Liver (tissue), 9 donors: ENCODE results near the gene ZSCAN12. TPM values are rescaled to one million over a fixed set of nuclear protein-coding genes. Genes with fewer than 3 reads are reported as not detected.
A peak's percentile ranks its signal among the peaks of the same experiment; 100 is the strongest.

Source experiments
- DNase-seq: peaks from one replicate; pipeline ENCODE4 v3.0.0-alpha.2; 2017; ENCODE audit warnings: low spot score
- H3K27ac ChIP-seq, 2 donors: one replicate each; pipeline ENCODE4 v1.7.0; 2013; ENCODE audit warnings: inconsistent platforms in 2 of 2, low read length in 2 of 2, control low read depth in 1 of 2, low read depth in 1 of 2, mild to moderate bottlenecking in 1 of 2
- H3K27me3 ChIP-seq, 4 donors: one replicate each; pipeline versions ENCODE4 v1.6.1 to v1.7.0; 2013; ENCODE audit warnings: low read length in 3 of 4, inconsistent platforms in 1 of 4, mild to moderate bottlenecking in 1 of 4, moderate library complexity in 1 of 4; ENCODE audit not compliant: control insufficient read depth in 4 of 4, insufficient read depth in 4 of 4
- H3K36me3 ChIP-seq, 4 donors: one replicate each; pipeline versions ENCODE4 v1.6.1 to v1.7.0; 2013; ENCODE audit warnings: low read length in 3 of 4, mild to moderate bottlenecking in 3 of 4, low read depth in 1 of 4, moderate library complexity in 1 of 4; ENCODE audit not compliant: control insufficient read depth in 4 of 4, insufficient read depth in 3 of 4
- H3K4me1 ChIP-seq, 4 donors: one replicate each; pipeline versions ENCODE4 v1.6.1 to v1.7.0; 2013; ENCODE audit warnings: low read length in 3 of 4, mild to moderate bottlenecking in 3 of 4, moderate library complexity in 1 of 4; ENCODE audit not compliant: control insufficient read depth in 4 of 4, insufficient read depth in 4 of 4
- H3K4me3 ChIP-seq, 3 donors: one replicate each; pipeline versions ENCODE4 v1.6.1 to v1.7.0; 2013; ENCODE audit warnings: low read length in 3 of 3, control low read depth in 1 of 3, low read depth in 1 of 3, mild to moderate bottlenecking in 1 of 3
- H3K9ac ChIP-seq, 2 donors: one replicate each; pipeline ENCODE4 v1.7.0; 2013; ENCODE audit warnings: low read length in 2 of 2, mild to moderate bottlenecking in 2 of 2, moderate library complexity in 2 of 2, control low read depth in 1 of 2, low read depth in 1 of 2
- H3K9me3 ChIP-seq, 4 donors: one replicate each; pipeline versions ENCODE4 v1.6.1 to v1.7.0; 2013; ENCODE audit warnings: low read length in 3 of 4; ENCODE audit not compliant: control insufficient read depth in 4 of 4
- EGR1 ChIP-seq, 2 donors: IDR thresholded peaks; 2 replicates each; pipeline ENCODE4 v1.6.1; 2016 to 2018; ENCODE audit warnings: antibody characterized with exemption in 2 of 2, low read depth in 2 of 2
- FOXA1 ChIP-seq: IDR thresholded peaks from 2 replicates; pipeline ENCODE4 v1.6.1; 2016; ENCODE audit warnings: antibody characterized with exemption
- FOXA2 ChIP-seq: IDR thresholded peaks from 2 replicates; pipeline ENCODE4 v1.6.1; 2016; ENCODE audit warnings: antibody characterized with exemption
- GABPA ChIP-seq, 2 donors: IDR thresholded peaks in 1 of 2; conservative IDR thresholded peaks in 1 of 2; 2 replicates each; pipeline ENCODE4 v1.6.1; 2016; ENCODE audit warnings: antibody characterized with exemption in 2 of 2, mild to moderate bottlenecking in 1 of 2, moderate library complexity in 1 of 2
- HNF4A ChIP-seq, 2 donors: conservative IDR thresholded peaks; 2 replicates each; pipeline ENCODE4 v1.6.1; 2016; ENCODE audit warnings: antibody characterized with exemption in 2 of 2, mild to moderate bottlenecking in 2 of 2
- HNF4G ChIP-seq: IDR thresholded peaks from 2 replicates; pipeline ENCODE4 v1.6.1; 2016; ENCODE audit warnings: antibody characterized with exemption
- JUND ChIP-seq, 2 donors: IDR thresholded peaks; 2 replicates each; pipeline ENCODE4 v1.6.1; 2016; ENCODE audit warnings: antibody characterized with exemption in 2 of 2
- NR2F2 ChIP-seq: IDR thresholded peaks from 2 replicates; pipeline ENCODE4 v1.6.1; 2016; ENCODE audit warnings: antibody characterized with exemption
- RAD21 ChIP-seq, 2 donors: IDR thresholded peaks; 2 replicates each; pipeline ENCODE4 v1.6.1; 2016; ENCODE audit warnings: antibody characterized with exemption in 2 of 2, mild to moderate bottlenecking in 2 of 2
- RXRA ChIP-seq, 2 donors: IDR thresholded peaks; 2 replicates each; pipeline ENCODE4 v1.6.1; 2017 to 2018; ENCODE audit warnings: antibody characterized with exemption in 2 of 2, mild to moderate bottlenecking in 1 of 2
- SP1 ChIP-seq: IDR thresholded peaks from 2 replicates; pipeline ENCODE4 v1.6.1; 2018; ENCODE audit warnings: antibody characterized with exemption, mild to moderate bottlenecking
- TAF1 ChIP-seq: conservative IDR thresholded peaks from 2 replicates; pipeline ENCODE4 v1.6.1; 2016; ENCODE audit warnings: antibody characterized with exemption, mild to moderate bottlenecking
- YY1 ChIP-seq: IDR thresholded peaks from 2 replicates; pipeline ENCODE4 v1.6.1; 2016; ENCODE audit warnings: antibody characterized with exemption, mild to moderate bottlenecking
- WGBS: extraction: QIAGEN DNeasy Blood & Tissue Kit; methylation state at CpG from one replicate; pipeline ENCODE4 v1.1.7; 2013; 5-methylcytosine and 5-hydroxymethylcytosine counted together
- polyA plus RNA-seq, 2 donors: library from polyadenylated mRNA; stranded (reverse) in 1 of 2; unstranded in 1 of 2; fragments of 200-250 nt in 1 of 2; fragments of >200 nt in 1 of 2; fragmentation: Nextera tagmentation in 1 of 2; extraction: Ambion mirVana in 1 of 2; gene quantifications; one replicate each; pipeline versions ENCODE4 v1.2.1 to v1.2.3, GENCODE V29; 2013 to 2015
- total RNA-seq, 2 donors: library from RNA; depleted of rRNA; stranded (reverse); fragments of >200 nt; gene quantifications; one replicate each; pipeline ENCODE4 v1.2.3, GENCODE V29; 2014
- TF ChIP-seq, protein P1 (sequence below): IDR thresholded peaks from 2 replicates; pipeline ENCODE4 v1.6.1; 2016; ENCODE audit warnings: antibody characterized with exemption, mild to moderate bottlenecking
- TF ChIP-seq, protein P2 (sequence below): IDR thresholded peaks from 2 replicates; pipeline ENCODE4 v1.6.1; 2016; ENCODE audit warnings: antibody characterized with exemption
- TF ChIP-seq, protein P3 (sequence below): IDR thresholded peaks from 2 replicates; pipeline ENCODE4 v1.6.1; 2016; ENCODE audit warnings: antibody characterized with exemption
- TF ChIP-seq, protein P4 (sequence below): IDR thresholded peaks from 2 replicates; pipeline ENCODE4 v1.6.1; 2016; ENCODE audit warnings: antibody characterized with exemption
- TF ChIP-seq, protein P5 (sequence below): fragments of 150-350 bp; IDR thresholded peaks from 2 replicates; pipeline ENCODE4 v1.5.1; 2017; ENCODE audit warnings: improper control_type of control experiment, low read depth, low read length; ENCODE audit not compliant: missing input control
- donor health status: healthy.
- donor health status: healthy.
- donor health status: healthy.
- donor health status: healthy.
- donor health status: healthy.

Gene ZSCAN12
- total and polyA plus RNA-seq, 4 donors, result 0.46 to 3.9 (median 2.0) TPM

DNA sequence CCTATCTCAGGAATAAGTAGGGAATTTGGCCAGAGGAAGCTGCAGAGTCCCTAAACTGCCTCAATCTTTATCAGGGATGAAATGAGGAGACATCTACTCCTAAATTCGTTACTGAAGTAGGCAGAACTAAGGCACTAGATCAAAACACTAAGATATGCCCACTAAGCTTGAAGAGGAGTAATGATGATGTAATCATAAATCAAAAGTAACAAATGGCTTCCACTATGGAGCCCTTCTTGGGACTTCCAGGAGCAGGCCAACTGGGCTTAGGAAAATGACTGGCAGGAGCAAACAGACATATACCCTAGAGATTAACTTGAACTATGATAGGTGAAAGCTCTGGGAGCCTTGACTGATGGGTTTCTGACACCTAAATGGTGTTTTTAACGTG is 15.4 kb downstream of the ZSCAN12 start:
- Histone ChIP-seq H3K27me3 (no peaks in the 10 kb centered on the region), H3K9ac (no peak overlapping the region), H3K36me3 (peaks cover 0 to 29% (median 9%) of the 10 kb centered on the region in 4 donors), H3K9me3 (no peaks in the 10 kb centered on the region), H3K27ac (no peak overlapping the region), H3K4me1 (peaks cover 0 to 15% (median 7%) of the 10 kb centered on the region in 4 donors), H3K4me3 (no peak overlapping the region)
- DNase-seq, result no peak
- WGBS, result 76% methylated on average over 2 of the region's 2 CpGs
- no peak for TF ChIP-seq HNF4A (conservative IDR thresholded peaks at IDR 0.05)
- no peak for TF ChIP-seq EGR1 (IDR thresholded peaks at IDR 0.05; ENCODE audit: low read depth in 2 of 2)
- TF ChIP-seq FOXA2, result no peak
- TF ChIP-seq, protein P1, sequence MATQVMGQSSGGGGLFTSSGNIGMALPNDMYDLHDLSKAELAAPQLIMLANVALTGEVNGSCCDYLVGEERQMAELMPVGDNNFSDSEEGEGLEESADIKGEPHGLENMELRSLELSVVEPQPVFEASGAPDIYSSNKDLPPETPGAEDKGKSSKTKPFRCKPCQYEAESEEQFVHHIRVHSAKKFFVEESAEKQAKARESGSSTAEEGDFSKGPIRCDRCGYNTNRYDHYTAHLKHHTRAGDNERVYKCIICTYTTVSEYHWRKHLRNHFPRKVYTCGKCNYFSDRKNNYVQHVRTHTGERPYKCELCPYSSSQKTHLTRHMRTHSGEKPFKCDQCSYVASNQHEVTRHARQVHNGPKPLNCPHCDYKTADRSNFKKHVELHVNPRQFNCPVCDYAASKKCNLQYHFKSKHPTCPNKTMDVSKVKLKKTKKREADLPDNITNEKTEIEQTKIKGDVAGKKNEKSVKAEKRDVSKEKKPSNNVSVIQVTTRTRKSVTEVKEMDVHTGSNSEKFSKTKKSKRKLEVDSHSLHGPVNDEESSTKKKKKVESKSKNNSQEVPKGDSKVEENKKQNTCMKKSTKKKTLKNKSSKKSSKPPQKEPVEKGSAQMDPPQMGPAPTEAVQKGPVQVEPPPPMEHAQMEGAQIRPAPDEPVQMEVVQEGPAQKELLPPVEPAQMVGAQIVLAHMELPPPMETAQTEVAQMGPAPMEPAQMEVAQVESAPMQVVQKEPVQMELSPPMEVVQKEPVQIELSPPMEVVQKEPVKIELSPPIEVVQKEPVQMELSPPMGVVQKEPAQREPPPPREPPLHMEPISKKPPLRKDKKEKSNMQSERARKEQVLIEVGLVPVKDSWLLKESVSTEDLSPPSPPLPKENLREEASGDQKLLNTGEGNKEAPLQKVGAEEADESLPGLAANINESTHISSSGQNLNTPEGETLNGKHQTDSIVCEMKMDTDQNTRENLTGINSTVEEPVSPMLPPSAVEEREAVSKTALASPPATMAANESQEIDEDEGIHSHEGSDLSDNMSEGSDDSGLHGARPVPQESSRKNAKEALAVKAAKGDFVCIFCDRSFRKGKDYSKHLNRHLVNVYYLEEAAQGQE, result no peak
- TF ChIP-seq HNF4G, result no peak

DNA sequence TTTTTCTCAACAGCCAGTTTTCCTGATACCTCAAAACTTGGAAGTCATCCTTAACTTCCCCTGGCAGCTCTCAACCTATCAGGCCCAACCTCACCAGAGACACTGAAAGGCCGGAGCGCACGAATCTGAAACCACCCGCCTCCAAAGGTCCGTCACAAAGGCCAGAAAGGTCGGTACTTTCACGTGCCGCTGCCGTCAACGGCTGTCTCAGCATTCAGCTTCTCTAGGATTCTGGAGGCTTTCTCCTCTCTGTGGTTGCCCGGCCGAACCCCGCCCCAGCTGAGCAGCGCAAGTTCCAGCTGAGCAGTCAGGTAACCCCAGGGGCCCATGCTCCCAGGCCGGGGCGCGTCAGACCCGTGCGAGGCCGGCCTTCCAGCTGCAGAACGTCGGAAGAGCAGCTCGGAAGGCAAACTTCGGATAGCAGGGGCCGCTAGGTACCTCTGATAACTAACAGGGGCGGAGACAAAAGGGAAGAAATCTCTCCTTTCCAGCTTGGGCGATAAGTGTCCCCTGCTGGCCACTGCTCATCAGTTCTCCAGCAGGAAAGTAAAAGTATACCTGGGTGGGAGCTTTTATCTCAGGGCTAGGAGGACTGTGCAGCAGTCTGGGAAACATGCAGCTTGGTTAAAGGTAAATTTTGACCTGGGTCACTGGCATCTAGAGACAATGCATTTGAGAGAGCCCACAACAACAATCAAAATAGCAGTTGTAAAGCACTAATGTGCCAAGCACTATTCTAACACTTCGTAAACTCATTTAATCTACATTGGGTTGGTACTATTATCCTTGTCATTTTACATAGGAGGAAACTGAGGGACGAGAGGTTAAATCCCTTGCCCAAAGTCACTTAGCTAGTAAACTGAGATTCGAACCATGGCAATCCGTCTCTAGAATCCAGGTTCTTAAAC is 16.1 kb downstream of the ZSCAN12 start:
- peaks cover 0 to 15% (median 7%) of the 10 kb centered on the region in 4 donors for H3K4me1 ChIP-seq

More for the DNA sequence above, 16.1 kb downstream of the ZSCAN12 start:
- Histone ChIP-seq H3K27ac (peak overlapping the region; percentile 63 to 79), H3K4me3 (peak overlapping the region; percentile 52 to 77 (median 63)), H3K27me3 (no peaks in the 10 kb centered on the region), H3K9ac (peak overlapping the region; percentile 35 to 82), H3K36me3 (peaks cover 0 to 29% (median 7%) of the 10 kb centered on the region in 4 donors), H3K9me3 (no peaks in the 10 kb centered on the region)
- WGBS, result 15% methylated on average over 31 of the region's 31 CpGs
- peak; percentile 84 for DNase-seq
- TF ChIP-seq RAD21 (IDR thresholded peaks at IDR 0.05) (peak; percentile 66 to 68), YY1 (peak; percentile 71), FOXA2 (no peak), NR2F2 (peak; percentile 99), SP1 (peak; percentile 62), GABPA (IDR thresholded peaks at IDR 0.05 in 1 of 2, conservative IDR thresholded peaks at IDR 0.05 in 1 of 2) (peak; percentile 60 to 90), EGR1 (IDR thresholded peaks at IDR 0.05; ENCODE audit: low read depth in 2 of 2) (no peak), JUND (IDR thresholded peaks at IDR 0.05) (peak; percentile 14 to 28), RXRA (IDR thresholded peaks at IDR 0.05) (peak; percentile 60 to 64), HNF4A (conservative IDR thresholded peaks at IDR 0.05) (peak; percentile 80 to 81), HNF4G (peak; percentile 33), FOXA1 (no peak), TAF1 (peak; percentile 63)
- TF ChIP-seq, protein P2, sequence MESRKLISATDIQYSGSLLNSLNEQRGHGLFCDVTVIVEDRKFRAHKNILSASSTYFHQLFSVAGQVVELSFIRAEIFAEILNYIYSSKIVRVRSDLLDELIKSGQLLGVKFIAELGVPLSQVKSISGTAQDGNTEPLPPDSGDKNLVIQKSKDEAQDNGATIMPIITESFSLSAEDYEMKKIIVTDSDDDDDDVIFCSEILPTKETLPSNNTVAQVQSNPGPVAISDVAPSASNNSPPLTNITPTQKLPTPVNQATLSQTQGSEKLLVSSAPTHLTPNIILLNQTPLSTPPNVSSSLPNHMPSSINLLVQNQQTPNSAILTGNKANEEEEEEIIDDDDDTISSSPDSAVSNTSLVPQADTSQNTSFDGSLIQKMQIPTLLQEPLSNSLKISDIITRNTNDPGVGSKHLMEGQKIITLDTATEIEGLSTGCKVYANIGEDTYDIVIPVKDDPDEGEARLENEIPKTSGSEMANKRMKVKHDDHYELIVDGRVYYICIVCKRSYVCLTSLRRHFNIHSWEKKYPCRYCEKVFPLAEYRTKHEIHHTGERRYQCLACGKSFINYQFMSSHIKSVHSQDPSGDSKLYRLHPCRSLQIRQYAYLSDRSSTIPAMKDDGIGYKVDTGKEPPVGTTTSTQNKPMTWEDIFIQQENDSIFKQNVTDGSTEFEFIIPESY, result peak; percentile 67
- TF ChIP-seq, protein P3, sequence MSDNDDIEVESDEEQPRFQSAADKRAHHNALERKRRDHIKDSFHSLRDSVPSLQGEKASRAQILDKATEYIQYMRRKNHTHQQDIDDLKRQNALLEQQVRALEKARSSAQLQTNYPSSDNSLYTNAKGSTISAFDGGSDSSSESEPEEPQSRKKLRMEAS, result peak; percentile 93
- TF ChIP-seq, protein P4, sequence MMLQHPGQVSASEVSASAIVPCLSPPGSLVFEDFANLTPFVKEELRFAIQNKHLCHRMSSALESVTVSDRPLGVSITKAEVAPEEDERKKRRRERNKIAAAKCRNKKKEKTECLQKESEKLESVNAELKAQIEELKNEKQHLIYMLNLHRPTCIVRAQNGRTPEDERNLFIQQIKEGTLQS, result no peak
- TF ChIP-seq, protein P5, sequence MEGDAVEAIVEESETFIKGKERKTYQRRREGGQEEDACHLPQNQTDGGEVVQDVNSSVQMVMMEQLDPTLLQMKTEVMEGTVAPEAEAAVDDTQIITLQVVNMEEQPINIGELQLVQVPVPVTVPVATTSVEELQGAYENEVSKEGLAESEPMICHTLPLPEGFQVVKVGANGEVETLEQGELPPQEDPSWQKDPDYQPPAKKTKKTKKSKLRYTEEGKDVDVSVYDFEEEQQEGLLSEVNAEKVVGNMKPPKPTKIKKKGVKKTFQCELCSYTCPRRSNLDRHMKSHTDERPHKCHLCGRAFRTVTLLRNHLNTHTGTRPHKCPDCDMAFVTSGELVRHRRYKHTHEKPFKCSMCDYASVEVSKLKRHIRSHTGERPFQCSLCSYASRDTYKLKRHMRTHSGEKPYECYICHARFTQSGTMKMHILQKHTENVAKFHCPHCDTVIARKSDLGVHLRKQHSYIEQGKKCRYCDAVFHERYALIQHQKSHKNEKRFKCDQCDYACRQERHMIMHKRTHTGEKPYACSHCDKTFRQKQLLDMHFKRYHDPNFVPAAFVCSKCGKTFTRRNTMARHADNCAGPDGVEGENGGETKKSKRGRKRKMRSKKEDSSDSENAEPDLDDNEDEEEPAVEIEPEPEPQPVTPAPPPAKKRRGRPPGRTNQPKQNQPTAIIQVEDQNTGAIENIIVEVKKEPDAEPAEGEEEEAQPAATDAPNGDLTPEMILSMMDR, result peak; percentile 46
- TF ChIP-seq, protein P1, result no peak
